ELR (cell line): ENCODE data around the gene CEACAM19.
A peak's percentile ranks its signal among the peaks of the same experiment; 100 is the strongest.
"Not testable (repeated sequence)": the region's sequence is repeated elsewhere in the genome, so short reads cannot be mapped to it uniquely, and the experiment has no call there.

ENCODE experiments used
- DNase-seq: peaks from one replicate; pipeline ENCODE4 v3.0.0-alpha.2; 2015; ENCODE audit warnings: low read depth

CEACAM19 gene

GRCh38 chr19:44701228-44701627, 29.9 kb downstream of the CEACAM19 start:
- DNase-seq, result no peak

GRCh38 chr19:44702551-44703176, 31.4 kb downstream of the CEACAM19 start:
- no peak for DNase-seq

GRCh38 chr19:44703336-44704078, 32.2 kb downstream of the CEACAM19 start:
- DNase-seq, result no peak

- no peak for DNase-seq
Measured at GRCh38 chr19:44704982-44705381, 33.7 kb downstream of the CEACAM19 start.

GRCh38 chr19:44705502-44706010, 34.3 kb downstream of the CEACAM19 start:
- DNase-seq, result no peak

- DNase-seq, result no peak
Measured at GRCh38 chr19:44706506-44707236, 35.4 kb downstream of the CEACAM19 start.

GRCh38 chr19:44707794-44708193, 36.5 kb downstream of the CEACAM19 start:
- no peak for DNase-seq

- DNase-seq, result no peak
Measured at GRCh38 chr19:44708940-44709339, 37.7 kb downstream of the CEACAM19 start.

GRCh38 chr19:44709434-44710266, 38.4 kb downstream of the CEACAM19 start:
- DNase-seq, result not testable (repeated sequence)

GRCh38 chr19:44710483-44710882, 39.2 kb downstream of the CEACAM19 start:
- no peak for DNase-seq

GRCh38 chr19:44712864-44713515, 41.7 kb downstream of the CEACAM19 start:
- DNase-seq, result peak; percentile 26

- DNase-seq, result no peak
Measured at GRCh38 chr19:44714597-44715169, 43.4 kb downstream of the CEACAM19 start.

- no peak for DNase-seq
Measured at GRCh38 chr19:44717603-44718002, 46.3 kb downstream of the CEACAM19 start.

- peak; percentile 44 for DNase-seq
Measured at GRCh38 chr19:44718441-44719261, 47.4 kb downstream of the CEACAM19 start.

- DNase-seq, result no peak
Measured at GRCh38 chr19:44719262-44719701, 48.0 kb downstream of the CEACAM19 start.

GRCh38 chr19:44720396-44720795, 49.1 kb downstream of the CEACAM19 start:
- not testable (repeated sequence) for DNase-seq

GRCh38 chr19:44720945-44721344, 49.7 kb downstream of the CEACAM19 start:
- DNase-seq, result no peak

GRCh38 chr19:44721369-44721768, 50.1 kb downstream of the CEACAM19 start:
- not testable (repeated sequence) for DNase-seq

- DNase-seq, result no peak
Measured at GRCh38 chr19:44722131-44723121, 51.1 kb downstream of the CEACAM19 start.
